Head of caudate nucleus (tissue), 42 donors: ENCODE data around the gene STOML1.
A peak's percentile ranks its signal among the peaks of the same experiment; 100 is the strongest.

Source experiments
- DNase-seq, 42 donors: peaks; one replicate each; pipeline versions ENCODE4 v3.0.0 to v3.0.0-alpha.2; 2020 to 2021; ENCODE audit warnings: mixed read lengths in 7 of 42
- intact Hi-C: fragments of 100-400 bp; cut with DNase I; formaldehyde crosslinking; loops from one replicate; pipeline ENCODE4 v1.15.0; 2022

STOML1 gene

DNA sequence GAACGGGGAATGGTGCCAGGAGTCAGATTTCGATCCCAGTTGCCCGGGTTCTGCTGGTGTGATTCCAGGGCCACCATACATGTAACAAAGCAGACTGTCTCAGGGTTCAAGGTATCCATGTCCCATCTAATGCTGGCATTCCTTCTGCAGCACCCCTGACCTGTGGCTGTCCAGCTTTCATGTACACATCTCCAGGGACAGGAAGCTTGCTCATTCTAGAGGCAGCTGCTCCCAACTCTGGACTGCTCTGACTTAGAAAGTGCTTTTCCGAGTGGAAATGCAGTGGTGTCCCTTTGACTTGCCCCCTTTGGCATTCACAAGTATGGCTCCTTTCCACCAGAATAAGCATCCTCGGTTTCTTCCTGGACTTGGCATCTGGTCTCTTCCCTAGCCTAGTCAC is 33.3 kb upstream of the STOML1 start:
- intact Hi-C loops: no loop called here
- peak in 1 of 42 donors; percentile 22 for DNase-seq

DNA sequence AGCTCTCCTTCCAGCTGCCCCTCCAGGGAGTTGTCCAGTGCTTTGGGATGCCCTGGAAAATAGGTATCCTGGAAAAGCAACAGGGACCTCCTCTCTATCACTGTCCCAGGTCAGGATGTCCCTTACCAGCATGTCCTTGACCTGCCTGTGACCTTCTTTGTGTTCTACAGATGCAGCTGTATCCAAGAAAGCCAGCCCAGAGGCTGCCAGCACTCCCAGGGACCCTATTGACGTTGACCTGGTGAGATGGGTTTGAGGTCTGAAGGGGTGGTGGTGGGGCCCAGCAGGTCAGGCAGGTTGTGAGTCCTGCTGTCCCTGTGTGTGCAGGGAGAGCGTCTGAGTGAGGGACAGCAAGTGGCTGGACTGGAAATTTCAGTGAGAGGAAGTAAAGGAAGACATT is 32.6 kb upstream of the STOML1 start:
- intact Hi-C loops: no loop called here
- DNase-seq: peak in 1 of 42 donors; percentile 19

DNA sequence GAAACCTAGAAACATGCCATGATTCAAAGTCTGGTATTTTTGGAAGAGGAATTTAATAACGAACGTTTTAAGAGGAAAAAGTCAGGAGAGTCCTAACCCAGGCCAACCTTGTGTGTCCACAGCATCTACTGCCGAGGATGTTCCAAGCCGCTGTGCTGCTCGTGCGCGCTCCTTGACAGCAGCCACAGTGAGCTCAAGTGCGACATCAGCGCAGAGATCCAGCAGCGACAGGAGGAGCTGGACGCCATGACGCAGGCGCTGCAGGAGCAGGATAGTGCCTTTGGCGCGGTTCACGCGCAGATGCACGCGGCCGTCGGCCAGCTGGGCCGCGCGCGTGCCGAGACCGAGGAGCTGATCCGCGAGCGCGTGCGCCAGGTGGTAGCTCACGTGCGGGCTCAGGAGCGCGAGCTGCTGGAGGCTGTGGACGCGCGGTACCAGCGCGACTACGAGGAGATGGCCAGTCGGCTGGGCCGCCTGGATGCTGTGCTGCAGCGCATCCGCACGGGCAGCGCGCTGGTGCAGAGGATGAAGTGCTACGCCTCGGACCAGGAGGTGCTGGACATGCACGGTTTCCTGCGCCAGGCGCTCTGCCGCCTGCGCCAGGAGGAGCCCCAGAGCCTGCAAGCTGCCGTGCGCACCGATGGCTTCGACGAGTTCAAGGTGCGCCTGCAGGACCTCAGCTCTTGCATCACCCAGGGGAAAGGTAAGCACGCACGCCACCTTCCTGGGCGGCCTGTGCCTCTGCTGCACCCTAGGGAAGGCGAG is 30.8 kb upstream of the STOML1 start:
- intact Hi-C loops: no loop called here
- peak in 1 of 42 donors; percentile 15 for DNase-seq

DNA sequence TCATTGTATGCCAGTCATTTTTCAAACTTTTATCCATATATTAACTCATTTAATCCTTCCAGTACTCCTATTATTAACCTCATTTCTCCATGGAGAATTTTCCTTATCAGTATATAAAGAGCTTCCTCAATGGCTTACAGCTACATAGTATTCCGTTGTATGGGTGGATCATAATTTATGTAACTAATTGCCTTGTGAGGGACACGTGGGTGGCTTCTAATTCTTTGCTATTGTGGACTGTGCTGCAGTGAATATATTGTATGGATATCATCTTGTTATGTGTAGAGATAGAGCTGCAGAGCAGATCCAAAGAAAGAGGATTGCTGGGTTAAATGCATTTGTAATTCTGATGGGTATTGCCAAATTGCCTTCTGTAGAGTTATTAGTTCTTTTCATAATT is 27.6 kb upstream of the STOML1 start:
- DNase-seq: peak in 2 of 42 donors; percentile 14 to 45
- intact Hi-C loops: no loop called here

DNA sequence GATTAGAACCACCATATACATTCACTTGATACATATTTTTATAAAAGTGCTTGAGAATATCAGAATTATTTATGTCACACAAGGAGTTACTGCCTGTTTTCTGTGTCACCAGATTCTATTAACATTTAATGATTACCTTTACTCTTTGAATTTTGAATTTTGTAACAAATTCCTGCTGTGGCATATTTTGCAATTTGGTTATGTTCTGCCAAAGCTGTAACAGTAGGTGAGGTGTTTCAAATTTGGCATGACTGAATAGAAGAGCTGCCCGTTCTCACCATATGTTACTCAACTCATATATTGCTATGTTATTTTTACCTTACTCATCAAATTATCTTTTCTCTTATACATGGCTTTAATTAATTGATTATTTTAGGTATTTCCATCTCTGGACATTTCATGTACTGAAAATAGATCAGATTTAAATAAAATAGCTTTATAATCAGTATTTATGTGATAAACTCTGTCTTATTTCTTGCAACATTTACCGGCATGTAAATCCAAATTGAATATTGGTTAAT is 21.3 kb upstream of the STOML1 start:
- intact Hi-C loops: no loop called here
- no peak for DNase-seq

DNA sequence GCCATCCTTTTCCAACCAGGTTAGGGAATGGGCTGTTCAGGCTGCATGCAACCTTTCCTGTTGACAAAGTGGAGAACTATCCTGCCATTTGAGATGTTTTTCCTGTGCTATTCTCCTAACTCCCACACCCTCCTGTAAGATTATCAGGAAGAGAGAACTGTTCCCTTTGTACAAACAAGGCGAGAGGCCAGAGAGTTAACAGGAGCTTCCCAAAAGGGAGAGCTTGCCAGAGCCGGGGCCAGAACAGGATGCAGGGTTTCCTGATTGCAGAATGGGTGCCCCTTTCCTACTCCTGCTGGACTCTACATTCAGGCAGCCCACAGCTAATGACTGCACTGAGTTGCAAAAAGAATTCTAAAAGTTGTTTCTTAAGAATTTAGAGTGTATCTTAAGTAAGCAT is 19.5 kb upstream of the STOML1 start:
- intact Hi-C loops: no loop called here

DNA sequence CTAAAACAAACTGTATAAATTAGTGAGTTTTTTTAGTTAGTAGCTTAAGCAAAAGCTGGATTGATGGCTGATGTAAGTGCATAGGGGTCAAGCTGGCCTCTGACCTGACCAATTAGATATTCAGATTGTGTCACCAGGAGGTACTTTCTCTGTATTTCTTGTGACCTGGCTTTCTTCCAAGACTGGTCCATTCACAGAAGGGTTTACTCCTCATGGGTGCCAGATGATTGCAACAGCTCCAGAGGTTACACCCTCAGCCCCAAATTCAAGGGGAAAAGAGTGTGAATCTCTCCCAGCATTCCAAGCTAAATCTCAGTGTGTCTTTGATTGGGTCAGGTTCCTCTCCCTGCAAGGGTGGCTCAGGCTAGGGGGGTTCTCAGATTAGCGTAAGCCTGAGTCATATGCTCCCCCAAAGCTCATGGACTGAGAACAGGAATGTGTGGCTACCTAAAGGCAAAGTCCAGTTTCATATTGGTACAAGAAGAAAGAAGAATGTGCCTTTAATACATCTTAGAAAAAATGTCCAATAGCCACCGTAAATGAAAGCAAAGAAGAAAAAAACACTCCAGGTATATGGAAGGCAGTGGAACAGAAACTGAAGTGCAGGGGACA is 18.9 kb upstream of the STOML1 start:
- DNase-seq: no peak
- intact Hi-C loops: no loop called here

More for the DNA sequence above, 19.5 kb upstream of the STOML1 start:
- DNase-seq: peak in 1 of 42 donors; percentile 25

DNA sequence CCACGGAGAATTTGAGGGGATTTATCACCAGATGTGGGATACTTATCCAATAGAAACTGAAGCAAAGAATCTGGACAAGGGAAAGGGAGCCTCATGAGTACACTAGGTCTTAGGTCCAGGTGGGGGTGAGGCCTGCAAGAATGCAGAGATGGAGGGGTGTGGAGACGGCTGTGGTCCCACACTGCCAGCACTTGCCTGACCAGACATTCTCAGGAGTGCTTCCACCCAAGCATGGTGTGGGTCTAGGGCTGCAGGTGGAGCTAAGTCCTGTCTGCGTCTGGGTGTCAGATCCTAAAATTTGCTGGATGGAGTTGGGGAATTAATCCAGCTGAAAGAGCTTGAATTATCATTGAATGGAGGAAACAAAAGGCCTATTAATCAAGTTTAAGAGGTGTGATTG is 16.8 kb upstream of the STOML1 start:
- intact Hi-C loops: no loop called here
- DNase-seq: no peak

DNA sequence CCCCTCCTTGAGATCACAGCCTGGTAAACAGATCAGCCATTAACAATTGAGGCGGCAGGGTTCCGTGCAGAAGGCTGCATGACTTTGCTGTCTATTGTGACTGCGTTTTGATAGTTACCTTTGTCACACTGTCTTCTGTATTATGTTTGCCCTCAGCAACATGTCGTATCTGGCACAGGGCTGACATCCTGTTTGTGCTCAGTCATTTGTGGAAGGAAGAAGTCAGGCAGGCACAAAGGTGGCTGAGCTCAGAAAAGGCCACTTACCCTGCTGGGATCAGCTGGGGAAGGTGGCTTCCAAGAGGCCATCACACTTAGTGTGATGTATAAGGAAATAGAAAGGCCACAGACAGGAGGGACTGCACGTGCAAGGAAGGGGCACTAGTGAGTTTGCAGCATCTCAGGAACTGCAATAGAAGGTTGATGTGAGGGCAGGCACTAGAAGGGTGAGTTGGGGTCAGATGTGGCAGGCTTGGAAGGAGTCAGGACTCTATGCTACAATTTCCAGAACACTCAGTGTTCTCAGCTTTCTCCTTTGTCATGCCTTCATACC is 15.8 kb upstream of the STOML1 start:
- no peak for DNase-seq
- intact Hi-C loops: no loop called here

DNA sequence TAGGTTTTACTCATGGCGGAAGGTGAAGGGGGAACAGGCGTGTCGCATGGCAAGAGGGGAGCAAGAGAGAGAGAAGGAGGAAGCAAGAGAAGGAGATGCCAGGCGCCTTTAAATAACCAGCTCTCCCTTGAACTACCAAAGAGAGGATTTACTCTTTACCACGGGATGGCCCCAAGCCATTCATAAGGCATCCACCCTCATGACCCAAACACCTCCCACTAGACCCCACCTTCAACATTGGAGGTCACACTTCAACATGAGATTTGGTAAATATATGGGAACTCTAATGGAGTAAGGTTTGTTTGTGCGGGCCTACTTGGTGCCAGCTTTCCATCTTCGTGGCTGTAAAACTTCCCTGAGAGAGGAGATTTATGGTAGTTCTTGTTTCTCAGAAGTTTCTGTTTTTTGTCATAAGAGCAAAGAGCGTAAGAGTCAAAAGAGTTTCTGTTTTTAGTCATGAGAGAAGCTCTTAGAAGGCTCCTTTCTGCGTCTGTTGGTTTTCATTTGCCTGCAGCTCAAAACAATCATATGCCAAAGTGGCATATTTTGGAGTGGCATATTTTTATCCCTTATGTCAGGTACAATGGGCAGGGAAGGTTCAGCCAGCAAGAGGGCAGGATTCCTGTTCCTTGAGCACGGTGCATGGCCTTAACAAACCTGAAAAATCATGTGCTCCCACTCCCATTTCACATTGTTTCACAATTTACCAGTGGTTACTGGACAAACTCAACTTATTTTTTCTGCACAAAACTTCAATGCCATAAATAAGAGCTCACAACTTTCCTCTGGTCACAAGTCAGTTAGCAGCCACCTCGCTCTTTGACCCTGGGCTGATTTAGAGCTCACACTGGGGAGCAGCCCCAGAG is 14.9 kb upstream of the STOML1 start:
- intact Hi-C loops: no loop called here
- no peak for DNase-seq

DNA sequence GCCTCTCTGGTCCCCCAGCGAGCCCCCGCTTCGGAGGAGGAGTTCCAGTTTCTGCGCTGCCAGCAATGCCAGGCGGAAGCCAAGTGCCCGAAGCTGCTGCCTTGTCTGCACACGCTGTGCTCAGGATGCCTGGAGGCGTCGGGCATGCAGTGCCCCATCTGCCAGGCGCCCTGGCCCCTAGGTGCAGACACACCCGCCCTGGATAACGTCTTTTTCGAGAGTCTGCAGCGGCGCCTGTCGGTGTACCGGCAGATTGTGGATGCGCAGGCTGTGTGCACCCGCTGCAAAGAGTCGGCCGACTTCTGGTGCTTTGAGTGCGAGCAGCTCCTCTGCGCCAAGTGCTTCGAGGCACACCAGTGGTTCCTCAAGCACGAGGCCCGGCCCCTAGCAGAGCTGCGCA is 5.9 kb upstream of the STOML1 start:
- no peak for DNase-seq
- intact Hi-C loops: no loop called here

DNA sequence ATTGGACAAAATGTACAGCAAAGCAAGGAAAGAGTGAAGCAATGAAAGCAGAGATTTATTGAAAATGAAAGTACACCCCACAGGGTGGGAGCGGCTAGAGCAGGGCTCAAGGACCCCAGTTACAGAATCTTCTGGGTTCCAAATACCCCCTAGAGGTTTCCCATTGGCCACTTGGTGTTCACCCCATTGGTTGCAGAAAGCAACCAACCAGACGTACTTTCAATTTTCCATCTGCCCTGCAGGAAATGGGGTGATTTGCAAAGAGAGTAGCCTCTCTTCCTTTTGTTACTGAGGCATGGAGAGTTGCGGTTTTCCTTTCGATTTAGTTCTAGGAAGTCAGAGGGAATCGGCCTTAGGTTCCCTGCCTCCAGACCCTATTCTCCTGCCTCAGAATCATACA is 4.8 kb upstream of the STOML1 start:
- intact Hi-C loops: no loop called here
- DNase-seq: peak in 3 of 42 donors; percentile 14 to 29 (median 14)

DNA sequence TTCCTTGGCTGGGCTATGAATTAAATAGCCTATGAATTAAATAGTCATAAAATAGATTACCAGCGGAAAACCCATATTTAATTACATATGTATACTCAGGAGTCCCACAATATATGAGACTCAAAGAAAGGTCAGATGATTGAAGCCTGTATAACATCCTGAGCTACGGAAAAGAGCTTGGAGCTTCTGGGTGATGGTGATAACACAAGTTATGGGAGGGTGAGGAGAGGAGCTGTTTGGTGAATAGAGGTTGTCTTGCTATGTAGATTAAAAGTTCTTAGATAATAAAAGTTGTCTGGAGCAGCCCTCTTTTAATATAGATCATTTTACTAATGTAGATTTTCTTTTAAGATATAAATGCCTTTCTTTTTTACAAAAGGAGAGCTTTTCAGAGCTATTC is 4.2 kb upstream of the STOML1 start:
- intact Hi-C loops: no loop called here

DNA sequence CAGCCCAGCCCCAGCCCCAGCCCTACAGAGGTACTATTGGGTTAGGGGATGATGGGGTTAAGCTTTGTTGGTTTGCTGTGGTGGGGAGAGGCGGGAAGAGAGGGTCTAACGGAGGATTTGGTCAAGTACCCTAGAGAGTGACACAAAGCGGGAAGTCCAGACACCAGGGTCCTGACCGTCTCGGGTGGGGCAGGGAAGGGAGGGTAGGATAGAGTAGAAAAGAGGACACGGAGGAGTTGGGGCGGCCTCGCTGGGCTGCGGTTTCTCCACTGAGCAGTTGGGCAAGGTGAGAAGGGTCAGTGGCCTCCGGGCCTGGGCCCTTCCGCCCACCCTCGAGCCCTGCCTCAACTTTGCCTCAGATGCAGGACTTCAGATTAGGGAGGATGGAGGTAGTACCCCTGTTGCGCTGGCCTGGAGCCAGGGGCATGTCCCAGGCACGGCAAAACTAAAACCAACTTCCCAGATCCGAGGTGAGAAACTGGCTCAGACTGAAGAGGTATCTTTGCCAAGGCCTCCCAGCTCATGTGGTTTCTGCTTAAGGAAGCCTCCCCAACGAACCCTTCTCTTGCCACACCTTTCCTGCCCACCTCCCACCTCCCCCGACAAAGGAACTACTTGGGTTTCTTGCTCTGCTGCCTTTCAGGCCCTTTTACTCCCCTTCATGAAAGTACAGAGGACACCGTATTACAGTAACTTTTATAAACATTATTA is 3.0 kb upstream of the STOML1 start:
- DNase-seq: peak in 14 of 42 donors; percentile 9 to 55 (median 34)
- intact Hi-C loops: loop anchor here (5.0 kb wide), 1 partner anchor 622 kb away; the partner anchor contains the start of gene CLK3

More for the DNA sequence above, 4.2 kb upstream of the STOML1 start:
- no peak for DNase-seq

DNA sequence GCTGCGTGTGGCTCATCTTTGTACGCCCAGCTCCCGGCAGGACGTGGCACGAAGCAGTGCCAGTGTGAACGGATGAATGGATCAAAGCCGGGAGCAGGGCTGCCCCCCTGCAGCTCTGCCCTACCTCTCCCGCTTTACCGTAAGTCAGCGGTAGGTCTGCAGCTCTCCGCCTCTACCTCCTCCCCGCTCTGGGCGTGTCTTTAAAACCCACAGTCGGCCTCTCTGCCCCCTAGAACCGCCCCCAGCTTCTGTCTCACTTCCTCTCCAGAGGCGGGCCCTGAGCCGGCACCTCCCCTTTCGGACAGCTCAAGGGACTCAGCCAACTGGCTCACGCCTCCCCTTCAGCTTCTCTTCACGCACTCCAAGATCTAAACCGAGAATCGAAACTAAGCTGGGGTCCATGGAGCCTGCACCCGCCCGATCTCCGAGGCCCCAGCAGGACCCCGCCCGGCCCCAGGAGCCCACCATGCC is 2.4 kb upstream of the STOML1 start, which contains the start of gene PML:
PML (plus strand) TSS at position 304 of the 471 bp plus-strand sequence; CDS start at position 401, 97 bp downstream.
- DNase-seq: peak; percentile 85 to 99 (median 96)
- intact Hi-C loops: loop anchor here (5.0 kb wide), 1 partner anchor 623 kb away; the partner anchor contains the start of gene CLK3

DNA sequence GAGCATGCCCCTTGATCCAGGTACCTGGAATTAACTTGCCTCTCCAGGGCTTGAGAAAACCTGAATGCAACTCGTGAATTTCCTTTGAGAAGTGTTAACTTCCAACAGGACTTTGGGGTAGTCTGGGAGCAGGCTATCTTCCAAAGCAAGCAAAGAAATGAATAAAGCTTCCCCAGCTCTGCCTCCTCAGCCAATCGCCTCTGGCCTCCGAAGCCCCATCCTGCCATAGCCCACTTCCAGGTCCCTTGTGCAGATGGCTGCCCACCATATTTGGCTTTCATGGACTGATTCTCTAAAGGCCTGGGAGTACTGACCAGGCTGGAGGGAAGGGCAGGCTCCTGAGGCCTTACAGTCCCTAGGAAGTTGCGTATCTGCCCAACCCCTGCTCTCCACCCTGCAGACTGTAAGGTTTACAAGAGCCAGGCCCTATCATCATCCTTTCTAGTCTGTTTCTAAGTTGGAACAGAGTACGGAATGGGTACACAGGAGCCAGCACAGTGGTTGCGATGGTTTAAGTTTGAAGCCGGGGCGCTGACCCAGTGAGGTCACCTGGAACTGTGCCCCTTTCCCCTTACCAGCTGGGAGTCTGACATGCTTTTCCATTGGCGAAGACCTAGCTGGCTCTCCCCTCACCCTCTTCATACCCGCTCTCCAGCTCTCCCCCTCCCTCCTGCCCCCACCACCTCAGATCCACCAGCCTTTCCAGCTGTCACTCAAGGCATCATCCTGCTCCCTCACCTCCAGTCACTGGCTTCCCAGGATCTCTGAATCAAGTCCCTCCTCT is 1.3 kb upstream of the STOML1 start:
- DNase-seq: no peak
- intact Hi-C loops: loop anchor here (5.0 kb wide), 1 partner anchor 624 kb away; the partner anchor contains the start of gene CLK3

DNA sequence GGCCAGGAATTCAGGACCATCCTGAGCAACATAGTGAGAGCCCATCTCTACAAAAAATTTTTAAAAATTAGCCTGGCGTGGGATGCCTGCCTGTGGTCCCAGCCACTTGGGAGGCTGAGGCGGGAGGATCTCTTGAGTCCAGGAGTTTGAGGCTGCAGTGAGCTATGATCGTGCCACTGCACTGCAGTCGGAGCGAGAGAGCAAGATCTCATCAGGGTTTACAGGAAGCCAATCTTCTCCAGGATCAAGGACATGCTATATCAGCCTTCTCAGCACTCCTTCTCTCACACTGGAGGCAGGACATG is 451 bp upstream of the STOML1 start:
- intact Hi-C loops: loop anchor here (5.0 kb wide), 1 partner anchor 625 kb away; the partner anchor contains the start of gene CLK3
- no peak for DNase-seq
